Activated naive CD8-positive, alpha-beta T cell treated with anti-CD3 and anti-CD28 coated beads for 36 hours (primary cell): ENCODE measurements around the gene EBI3. TPM values are rescaled to one million over a fixed set of nuclear protein-coding genes. Genes with fewer than 3 reads are reported as not detected.
"Not testable (repeated sequence)": the region's sequence is repeated elsewhere in the genome, so short reads cannot be mapped to it uniquely, and the experiment has no call there.

Source experiments
- DNase-seq: peaks from one replicate; pipeline ENCODE4 v3.0.0; 2021
- H3K27ac Mint-ChIP-seq: one replicate; pipeline ENCODE4 v1.8.0; 2022; ENCODE audit warnings: mild to moderate bottlenecking, moderate library complexity, mixed read lengths
- H3K27me3 Mint-ChIP-seq: one replicate; pipeline ENCODE4 v1.8.0; 2022; ENCODE audit warnings: mild to moderate bottlenecking, mixed read lengths
- H3K36me3 Mint-ChIP-seq: one replicate; pipeline ENCODE4 v1.8.0; 2021; ENCODE audit warnings: mild to moderate bottlenecking, mixed read lengths
- H3K4me1 Mint-ChIP-seq: one replicate; pipeline ENCODE4 v1.8.0; 2021; ENCODE audit warnings: mixed read lengths
- H3K4me3 Mint-ChIP-seq: one replicate; pipeline ENCODE4 v1.8.0; 2022; ENCODE audit warnings: mild to moderate bottlenecking, moderate library complexity, mixed read lengths
- H3K9me3 Mint-ChIP-seq: one replicate; pipeline ENCODE4 v1.8.0; 2022; ENCODE audit warnings: mixed read lengths
- total RNA-seq, 2 experiments: library from RNA; stranded (reverse); gene quantifications; one replicate each; pipeline ENCODE4 v1.2.3, GENCODE V29; 2021

Gene EBI3
- total RNA-seq, 2 experiments from 2014 or later: 6.7 to 8.6 TPM

DNA sequence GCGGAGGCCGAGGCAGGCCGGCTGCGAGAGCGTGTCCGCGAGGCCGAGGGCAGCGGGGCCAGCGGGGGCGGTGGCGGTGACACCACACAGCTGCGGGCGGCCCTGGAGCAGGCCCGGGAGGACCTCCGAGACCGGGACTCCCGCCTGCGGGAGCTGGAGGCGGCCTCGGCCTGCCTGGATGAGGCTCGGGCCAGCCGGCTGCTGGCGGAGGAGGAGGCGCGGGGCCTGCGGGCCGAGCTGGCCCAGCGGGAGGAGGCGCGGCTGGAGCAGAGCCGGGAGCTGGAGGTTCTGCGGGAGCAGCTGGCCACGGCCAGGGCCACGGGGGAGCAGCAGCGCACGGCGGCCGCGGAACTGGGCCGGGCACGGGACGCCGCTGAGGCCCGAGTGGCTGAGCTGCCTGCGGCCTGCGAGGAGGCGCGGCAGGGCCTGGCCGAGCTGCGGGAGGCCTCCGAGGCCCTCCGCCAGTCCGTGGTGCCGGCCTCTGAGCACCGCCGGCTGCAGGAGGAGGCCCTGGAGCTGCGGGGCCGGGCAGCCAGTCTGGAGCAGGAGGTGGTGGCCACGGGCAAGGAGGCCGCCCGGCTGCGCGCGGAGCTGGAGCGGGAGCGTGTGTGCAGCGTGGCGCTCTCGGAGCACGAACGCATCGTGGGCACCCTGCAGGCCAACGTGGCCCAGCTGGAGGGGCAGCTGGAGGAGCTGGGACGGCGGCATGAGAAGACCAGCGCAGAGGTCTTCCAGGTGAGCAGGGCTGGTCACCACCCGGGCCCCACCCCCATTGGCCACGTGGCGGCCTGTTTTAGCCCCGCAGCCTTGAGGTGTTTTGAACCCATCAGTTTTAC lies 11.7 kb upstream of the EBI3 start:
- no peaks in the 10 kb centered on the region for H3K36me3 Mint-ChIP-seq
- H3K27ac Mint-ChIP-seq: no peak overlapping the region
- no peak for DNase-seq
- no peak overlapping the region for H3K4me3 Mint-ChIP-seq
- no peaks in the 10 kb centered on the region for H3K4me1 Mint-ChIP-seq
- no peaks in the 10 kb centered on the region for H3K27me3 Mint-ChIP-seq
- H3K9me3 Mint-ChIP-seq: peaks cover 7% of the 10 kb centered on the region

DNA sequence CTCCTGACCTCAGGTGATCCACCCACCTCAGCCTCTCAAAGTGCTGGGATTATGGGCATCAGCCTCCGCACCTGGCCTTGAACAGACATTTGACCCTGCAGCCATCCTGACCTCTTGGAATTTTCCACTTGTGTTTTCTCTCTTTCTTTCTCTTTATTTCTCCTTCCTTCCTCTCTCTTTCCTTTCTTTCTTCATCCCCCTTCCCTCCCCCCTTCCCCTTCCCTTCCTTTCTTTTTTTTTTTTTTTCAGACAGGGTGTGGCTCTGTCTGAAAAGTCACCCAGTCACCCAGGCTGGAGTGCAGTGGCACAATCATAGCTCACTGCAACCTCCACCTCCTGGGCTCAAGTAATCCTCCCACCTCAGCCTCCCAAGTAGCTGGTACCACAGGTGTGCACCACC lies 10.8 kb upstream of the EBI3 start:
- not testable (repeated sequence) for H3K4me1 Mint-ChIP-seq, H3K9me3 Mint-ChIP-seq, H3K36me3 Mint-ChIP-seq, DNase-seq, H3K4me3 Mint-ChIP-seq, H3K27ac Mint-ChIP-seq, H3K27me3 Mint-ChIP-seq

DNA sequence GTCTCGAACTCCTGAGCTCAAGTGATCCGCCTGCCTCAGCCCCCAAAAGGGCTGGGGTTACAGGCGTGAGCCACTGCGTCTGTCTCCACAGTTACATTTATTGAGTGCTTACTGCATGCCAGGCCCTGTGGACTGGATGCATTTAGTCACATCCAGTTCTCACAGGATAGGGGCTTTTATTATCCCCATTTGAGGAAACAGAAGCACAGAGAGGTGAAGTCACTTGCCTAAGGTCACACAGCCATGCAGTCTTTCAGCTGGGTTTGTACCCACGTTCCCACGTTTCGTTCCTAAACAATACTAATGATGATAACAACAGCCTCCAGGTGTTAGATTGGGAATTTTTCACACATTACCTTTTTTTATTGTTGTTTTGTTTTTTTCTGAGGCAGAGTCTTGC lies 9.1 kb upstream of the EBI3 start:
- no peaks in the 10 kb centered on the region for H3K4me1 Mint-ChIP-seq
- DNase-seq: no peak
- peaks cover 7% of the 10 kb centered on the region for H3K9me3 Mint-ChIP-seq
- no peak overlapping the region for H3K4me3 Mint-ChIP-seq
- no peak overlapping the region for H3K27ac Mint-ChIP-seq
- H3K27me3 Mint-ChIP-seq: no peaks in the 10 kb centered on the region
- H3K36me3 Mint-ChIP-seq: no peaks in the 10 kb centered on the region

DNA sequence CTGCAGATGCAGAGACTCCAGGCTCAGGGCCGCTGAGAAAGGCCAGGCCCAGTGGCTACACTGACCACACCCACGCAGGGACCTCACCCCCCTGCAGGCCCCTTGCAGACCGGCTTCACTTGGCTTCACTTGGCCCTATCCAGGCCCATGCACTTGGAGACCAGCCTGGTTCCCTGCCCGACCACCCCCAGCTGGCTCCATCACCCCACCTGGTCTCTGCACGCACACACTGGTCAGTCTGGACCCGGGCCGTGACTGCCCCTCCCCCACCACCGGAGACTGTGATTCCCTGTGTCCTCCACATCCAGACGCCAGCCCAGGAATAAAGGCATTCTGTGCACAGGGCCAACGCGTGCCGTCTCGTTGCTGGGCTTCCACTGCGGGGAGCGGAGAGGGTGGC lies 4.9 kb upstream of the EBI3 start:
- H3K4me1 Mint-ChIP-seq: peaks cover 3% of the 10 kb centered on the region
- H3K9me3 Mint-ChIP-seq: no peaks in the 10 kb centered on the region

DNA sequence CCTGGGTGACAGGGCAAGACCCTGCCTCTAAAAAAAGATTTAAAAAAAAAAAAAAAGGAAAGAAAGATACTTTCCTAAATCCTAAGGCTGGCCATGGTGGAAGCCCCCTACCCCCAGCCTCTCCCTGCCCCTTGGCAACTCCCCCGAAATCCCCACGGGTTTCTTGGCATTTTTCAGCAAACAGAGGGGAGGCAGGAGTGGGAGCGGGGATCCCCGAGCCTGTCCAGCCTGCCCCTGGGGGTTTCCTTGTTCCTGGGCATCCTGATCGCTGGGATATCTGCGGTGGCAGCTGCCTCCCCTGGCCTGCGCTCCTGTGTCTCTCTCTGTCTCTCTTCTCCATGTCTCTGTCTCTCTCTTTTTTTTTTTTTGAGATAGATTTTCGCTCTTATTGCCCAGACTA lies 3.4 kb upstream of the EBI3 start:
- H3K9me3 Mint-ChIP-seq: no peaks in the 10 kb centered on the region
- H3K27ac Mint-ChIP-seq: no peak overlapping the region
- no peak for DNase-seq
- H3K4me1 Mint-ChIP-seq: peaks cover 7% of the 10 kb centered on the region
- peaks cover 6% of the 10 kb centered on the region for H3K27me3 Mint-ChIP-seq
- H3K4me3 Mint-ChIP-seq: no peak overlapping the region
- no peaks in the 10 kb centered on the region for H3K36me3 Mint-ChIP-seq

More for the DNA sequence above, 4.9 kb upstream of the EBI3 start:
- H3K27ac Mint-ChIP-seq: no peak overlapping the region
- H3K36me3 Mint-ChIP-seq: no peaks in the 10 kb centered on the region
- H3K4me3 Mint-ChIP-seq: no peak overlapping the region
- no peak for DNase-seq
- H3K27me3 Mint-ChIP-seq: peaks cover 1% of the 10 kb centered on the region

DNA sequence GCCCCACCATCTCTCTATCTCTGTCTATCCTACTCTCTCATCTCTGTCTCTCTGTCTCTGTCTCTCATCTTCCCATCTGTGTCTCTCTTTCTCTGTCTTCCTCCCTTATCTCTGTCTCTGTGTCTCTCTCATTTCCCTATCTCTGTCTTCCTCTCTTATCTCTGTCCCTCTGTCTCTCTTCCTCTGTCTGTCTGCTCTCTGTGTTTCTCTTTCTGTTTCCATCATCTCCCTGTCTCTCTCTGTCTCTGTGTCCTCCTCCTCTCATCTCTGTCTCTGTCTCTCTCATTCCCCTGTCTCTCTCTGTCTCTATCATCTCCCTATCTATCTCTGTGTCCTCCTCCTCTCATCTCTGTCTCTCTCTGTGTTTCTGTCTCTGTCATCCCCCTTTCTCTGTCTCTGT lies 1.6 kb upstream of the EBI3 start:
- Mint-ChIP-seq H3K27me3 (peaks cover 10% of the 10 kb centered on the region), H3K27ac (no peak overlapping the region), H3K4me3 (no peak overlapping the region), H3K9me3 (no peaks in the 10 kb centered on the region), H3K4me1 (peaks cover 7% of the 10 kb centered on the region), H3K36me3 (no peaks in the 10 kb centered on the region)
- DNase-seq: no peak

DNA sequence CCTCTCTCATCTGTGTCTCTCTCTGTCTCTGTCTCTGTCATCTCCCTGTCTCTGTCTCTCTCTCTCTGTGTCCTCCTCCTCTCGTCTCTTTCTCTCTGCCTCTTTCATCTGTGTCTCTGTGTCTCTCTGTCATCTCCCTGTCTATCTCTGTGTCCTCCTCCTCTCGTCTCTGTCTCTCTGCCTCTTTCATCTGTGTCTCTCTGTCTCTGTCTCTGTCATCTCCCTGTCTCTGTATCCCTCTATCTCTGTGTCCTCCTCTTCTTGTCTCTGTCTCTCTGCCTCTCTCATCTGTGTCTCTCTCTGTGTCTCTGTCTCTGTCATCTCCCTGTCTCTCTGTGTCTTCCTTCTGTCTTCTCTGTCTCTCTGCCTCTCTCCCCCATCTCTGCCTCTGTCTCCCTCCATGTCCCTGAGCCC lies 551 bp upstream of the EBI3 start:
- H3K27me3 Mint-ChIP-seq: peaks cover 17% of the 10 kb centered on the region
- no peak overlapping the region for H3K27ac Mint-ChIP-seq
- no peak for DNase-seq
- no peaks in the 10 kb centered on the region for H3K9me3 Mint-ChIP-seq
- no peaks in the 10 kb centered on the region for H3K36me3 Mint-ChIP-seq
- H3K4me3 Mint-ChIP-seq: no peak overlapping the region
- H3K4me1 Mint-ChIP-seq: peaks cover 11% of the 10 kb centered on the region

DNA sequence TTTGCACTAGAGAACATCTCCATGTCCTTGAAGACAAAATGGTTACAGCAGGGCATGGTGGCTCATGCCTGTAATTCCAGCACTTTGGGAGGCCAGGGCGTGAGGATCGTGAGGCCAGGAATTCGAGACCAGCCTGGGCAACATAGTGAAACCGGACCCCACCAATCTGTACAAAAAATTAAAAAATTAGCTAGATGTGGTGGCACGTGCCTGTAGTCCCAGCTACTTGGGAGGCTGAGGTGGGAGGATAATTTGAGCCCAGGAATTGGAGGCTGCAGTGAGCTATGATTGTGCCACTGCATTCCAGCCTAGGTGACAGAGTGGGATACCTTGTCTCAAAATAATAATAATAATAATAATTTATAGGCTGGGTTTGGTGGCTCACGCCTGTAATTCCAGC lies 914 bp downstream of the EBI3 start:
- H3K9me3 Mint-ChIP-seq, H3K4me3 Mint-ChIP-seq, H3K36me3 Mint-ChIP-seq, DNase-seq, H3K27ac Mint-ChIP-seq: not testable (repeated sequence)
- H3K27me3 Mint-ChIP-seq: peaks cover 23% of the 10 kb centered on the region
- H3K4me1 Mint-ChIP-seq: peaks cover 11% of the 10 kb centered on the region

DNA sequence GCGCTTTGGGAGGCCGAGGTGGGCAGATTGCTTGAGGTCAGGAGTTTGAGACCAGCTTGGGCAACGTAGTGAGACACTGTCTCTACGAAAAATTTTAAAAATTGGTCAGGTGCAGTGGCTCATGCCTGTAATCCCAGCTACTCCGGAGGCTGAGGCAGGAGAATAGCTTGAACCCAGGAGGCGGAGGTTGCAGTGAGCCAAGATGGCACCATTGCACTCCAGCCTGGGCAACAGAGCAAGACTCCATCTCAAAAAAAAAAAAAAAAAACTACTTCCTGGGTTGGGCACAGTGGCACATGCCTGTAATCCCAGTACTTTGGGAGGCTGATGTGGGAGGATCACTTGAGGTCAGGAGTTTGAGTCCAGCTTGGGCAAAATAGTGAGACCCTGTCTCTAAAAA lies 2.2 kb downstream of the EBI3 start:
- H3K36me3 Mint-ChIP-seq, H3K4me3 Mint-ChIP-seq, DNase-seq, H3K9me3 Mint-ChIP-seq, H3K27ac Mint-ChIP-seq: not testable (repeated sequence)
- H3K4me1 Mint-ChIP-seq: peaks cover 11% of the 10 kb centered on the region
- H3K27me3 Mint-ChIP-seq: peaks cover 23% of the 10 kb centered on the region

DNA sequence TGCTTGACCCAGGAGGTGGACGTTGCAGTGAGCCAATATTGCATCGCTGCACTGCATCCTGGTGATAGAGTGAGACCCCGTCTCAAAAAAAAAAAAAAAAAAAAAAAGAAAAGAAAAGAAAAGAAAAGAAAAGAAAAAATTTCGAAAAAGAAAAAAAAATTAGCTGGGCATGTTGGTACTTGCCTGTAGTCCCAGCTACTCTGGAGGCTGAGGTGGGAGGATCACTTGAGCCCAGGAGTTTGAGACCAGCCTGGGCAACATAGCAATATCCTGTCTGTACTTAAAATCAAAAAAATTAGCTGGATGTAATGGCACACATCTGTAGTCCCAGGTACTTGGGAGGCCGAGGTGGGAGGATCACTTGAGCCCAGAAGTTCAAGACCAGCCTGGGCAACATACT lies 2.8 kb downstream of the EBI3 start:
- DNase-seq, H3K27ac Mint-ChIP-seq, H3K9me3 Mint-ChIP-seq, H3K4me3 Mint-ChIP-seq, H3K36me3 Mint-ChIP-seq: not testable (repeated sequence)
- H3K4me1 Mint-ChIP-seq: peaks cover 11% of the 10 kb centered on the region
- peaks cover 23% of the 10 kb centered on the region for H3K27me3 Mint-ChIP-seq

DNA sequence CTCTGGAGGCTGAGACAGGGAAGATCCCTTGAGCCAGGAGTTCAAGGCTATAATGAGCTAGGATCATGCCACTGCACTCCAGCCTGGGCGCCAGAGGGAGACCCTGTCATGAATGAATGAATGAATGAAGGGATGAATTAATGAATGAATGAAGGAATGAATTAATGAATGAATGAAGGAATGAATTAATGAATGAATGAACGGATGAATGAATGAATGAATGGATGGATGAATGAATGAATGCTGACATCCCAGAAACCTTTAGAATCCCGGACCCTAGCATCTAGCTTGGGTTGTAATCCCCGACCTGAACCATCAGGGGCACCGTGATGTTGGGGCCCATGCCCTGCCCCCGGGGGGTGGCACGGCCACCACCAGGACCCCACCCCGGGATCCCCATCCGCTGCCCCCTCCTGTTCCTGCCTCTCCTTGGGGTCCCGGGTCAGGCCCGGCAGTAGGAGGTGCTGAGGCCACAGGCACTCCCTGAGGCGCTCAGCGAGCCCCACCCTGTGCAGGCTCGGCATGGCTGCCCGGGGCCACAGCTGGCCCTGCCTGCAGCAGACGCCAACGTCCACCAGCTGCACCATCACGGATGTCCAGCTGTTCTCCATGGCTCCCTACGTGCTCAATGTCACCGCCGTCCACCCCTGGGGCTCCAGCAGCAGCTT lies 3.4 kb downstream of the EBI3 start:
- Mint-ChIP-seq H3K4me1 (peaks cover 11% of the 10 kb centered on the region), H3K27me3 (peaks cover 23% of the 10 kb centered on the region), H3K36me3 (no peaks in the 10 kb centered on the region), H3K4me3 (no peak overlapping the region), H3K27ac (no peak overlapping the region), H3K9me3 (no peaks in the 10 kb centered on the region)
- DNase-seq: no peak

DNA sequence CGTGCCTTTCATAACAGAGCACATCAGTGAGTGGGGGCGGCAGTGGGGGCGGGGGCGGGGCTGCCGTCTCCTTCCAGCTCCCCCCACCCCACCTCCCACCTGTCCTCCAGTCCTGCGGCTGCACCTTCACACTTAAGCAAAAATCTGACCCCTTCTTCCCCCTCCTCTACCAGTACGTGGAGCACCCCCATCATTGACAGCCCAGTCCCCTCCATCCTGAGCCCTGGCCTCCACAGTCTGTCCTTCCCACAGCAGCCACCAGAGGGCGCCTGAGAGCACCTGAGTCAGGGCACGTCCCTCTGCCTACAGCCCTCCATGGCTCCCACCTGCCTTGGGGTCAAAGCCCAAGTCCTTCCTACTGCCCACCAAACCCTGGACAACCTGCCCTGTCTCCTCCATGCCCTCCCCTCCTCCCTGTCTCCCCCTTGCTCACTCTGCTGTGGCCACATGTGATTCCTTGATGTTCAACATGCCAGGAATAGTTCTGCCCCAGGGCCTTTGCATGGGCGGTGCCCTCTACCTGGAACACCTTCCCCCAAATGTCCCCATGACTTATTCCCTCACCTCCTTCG lies 4.0 kb downstream of the EBI3 start:
- Mint-ChIP-seq H3K9me3 (no peaks in the 10 kb centered on the region), H3K27me3 (peaks cover 23% of the 10 kb centered on the region), H3K4me3 (no peak overlapping the region), H3K4me1 (peaks cover 11% of the 10 kb centered on the region), H3K36me3 (no peaks in the 10 kb centered on the region), H3K27ac (no peak overlapping the region)
- peak; percentile 80 for DNase-seq

DNA sequence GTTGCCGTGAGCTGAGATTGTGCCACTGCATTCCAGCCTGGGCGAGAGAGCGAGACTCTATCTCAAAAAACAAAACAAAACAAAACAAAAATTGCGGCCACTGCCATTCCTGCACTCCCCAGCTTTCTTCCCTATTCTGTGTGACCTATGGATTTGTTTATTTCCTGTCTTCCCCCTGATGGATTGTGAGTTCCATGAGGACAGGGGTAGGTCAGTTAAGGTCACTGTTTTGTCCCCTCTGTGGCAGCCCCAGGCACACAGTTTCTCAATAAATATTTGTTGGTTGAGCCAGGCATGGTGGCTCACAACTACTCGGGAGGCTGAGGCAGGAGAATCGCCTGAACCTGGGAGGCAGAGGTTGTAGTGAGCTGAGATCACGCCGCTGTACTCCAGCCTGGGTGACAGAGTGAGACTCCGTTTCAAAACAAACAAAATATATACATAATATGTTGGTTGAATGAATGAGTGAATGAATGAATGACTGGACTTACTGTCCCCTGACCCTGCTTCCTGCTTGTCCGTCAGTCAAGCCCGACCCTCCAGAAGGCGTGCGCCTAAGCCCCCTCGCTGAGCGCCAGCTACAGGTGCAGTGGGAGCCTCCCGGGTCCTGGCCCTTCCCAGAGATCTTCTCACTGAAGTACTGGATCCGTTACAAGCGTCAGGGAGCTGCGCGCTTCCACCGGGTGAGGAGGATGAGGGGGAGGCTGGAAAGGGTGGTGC lies 5.0 kb downstream of the EBI3 start:
- Mint-ChIP-seq H3K9me3 (no peaks in the 10 kb centered on the region), H3K4me1 (peaks cover 10% of the 10 kb centered on the region), H3K27ac (no peak overlapping the region), H3K36me3 (no peaks in the 10 kb centered on the region), H3K4me3 (no peak overlapping the region), H3K27me3 (peaks cover 23% of the 10 kb centered on the region)
- DNase-seq: no peak

DNA sequence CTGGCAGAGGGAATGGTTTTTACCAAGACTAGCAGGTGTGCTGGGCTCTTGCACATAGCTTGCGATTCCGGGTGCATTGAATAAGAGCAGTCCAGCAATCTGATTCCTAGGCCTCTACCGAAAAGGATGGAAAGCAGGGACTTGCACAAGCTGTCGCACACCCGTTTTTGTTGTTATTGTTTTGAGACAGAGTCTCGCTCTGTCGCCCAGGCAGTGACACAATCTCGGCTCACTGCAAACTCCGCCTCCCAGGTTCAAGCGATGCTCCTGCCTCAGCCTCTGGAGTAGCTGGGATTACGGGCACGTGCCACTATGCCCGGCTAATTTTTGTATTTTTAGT lies 5.5 kb downstream of the EBI3 start:
- no peak for DNase-seq
- Mint-ChIP-seq H3K4me1 (peaks cover 4% of the 10 kb centered on the region), H3K9me3 (no peaks in the 10 kb centered on the region), H3K36me3 (no peaks in the 10 kb centered on the region), H3K4me3 (no peak overlapping the region), H3K27ac (no peak overlapping the region), H3K27me3 (peaks cover 18% of the 10 kb centered on the region)

DNA sequence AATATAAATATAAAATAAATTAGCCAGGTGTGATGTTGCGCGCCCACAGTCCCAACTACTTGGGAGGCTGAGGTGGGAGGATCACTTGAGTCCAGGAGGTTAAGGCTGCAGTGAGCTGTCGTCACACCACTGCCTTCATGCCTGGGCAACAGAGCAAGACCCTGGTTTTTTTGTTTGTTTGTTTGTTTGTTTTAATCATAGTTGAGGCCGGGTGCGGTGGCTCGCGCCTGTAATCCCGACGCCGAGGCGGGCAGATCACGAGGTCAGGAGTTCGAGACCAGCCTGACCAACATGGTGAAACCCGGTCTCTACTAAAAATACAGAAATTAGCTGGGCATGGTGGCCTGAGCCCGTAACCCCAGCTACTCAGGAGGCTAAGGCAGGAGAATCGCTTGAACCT lies 8.2 kb downstream of the EBI3 start:
- peaks cover 12% of the 10 kb centered on the region for H3K27me3 Mint-ChIP-seq
- not testable (repeated sequence) for H3K4me1 Mint-ChIP-seq, H3K4me3 Mint-ChIP-seq, H3K36me3 Mint-ChIP-seq, H3K9me3 Mint-ChIP-seq, DNase-seq, H3K27ac Mint-ChIP-seq
